ENCODE data around the gene MOSPD2.

Gene MOSPD2

DNA sequence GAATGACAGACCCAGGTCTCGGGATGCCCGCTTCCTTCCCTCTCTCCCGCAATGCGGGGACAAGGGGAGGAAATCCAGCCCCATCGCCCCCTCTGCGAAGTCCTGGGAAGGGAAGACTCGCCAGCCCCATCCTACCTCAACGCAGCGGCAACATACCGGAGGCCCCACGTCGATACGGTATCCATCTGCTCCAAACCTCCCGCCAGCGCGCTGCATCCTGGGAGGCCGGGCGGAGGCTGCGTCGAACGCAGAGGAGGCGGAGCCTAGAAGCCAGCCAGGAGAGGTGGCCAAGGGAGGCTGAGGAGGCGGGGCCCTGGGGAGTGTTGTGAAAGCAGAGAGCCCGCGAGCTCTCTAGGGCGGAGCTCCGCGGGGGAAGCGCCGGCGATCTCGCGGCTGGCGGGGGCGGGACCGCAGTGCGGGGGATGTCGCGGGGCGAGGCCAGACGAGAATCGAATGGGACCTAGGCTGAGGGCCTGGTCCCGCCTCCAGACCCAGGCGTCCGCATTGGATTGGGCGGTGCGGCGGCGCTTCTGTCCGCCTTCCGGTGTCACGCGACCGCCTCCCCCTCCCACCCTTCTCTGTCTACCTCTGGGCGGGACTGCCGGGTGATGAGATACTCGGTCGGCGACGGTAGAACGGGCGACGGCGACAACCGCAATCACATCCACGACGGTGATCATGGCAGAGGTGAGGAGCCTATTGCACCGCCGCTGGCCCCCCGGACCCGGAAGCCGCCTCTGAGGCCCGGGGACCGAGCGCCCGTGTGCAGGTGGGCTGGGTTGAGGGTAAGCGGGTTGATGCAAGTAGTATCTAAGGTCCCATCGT, at the start of gene MOSPD2, which contains the start of gene FANCB:
MOSPD2 (plus strand) TSS at position 571 of the 825 bp plus-strand sequence; CDS start at position 679, 108 bp downstream.
FANCB (minus strand) TSS at position 219 of the 825 bp plus-strand sequence. CDS start 7,559 bp downstream, outside the sequence.
- peak; percentile 93 for DNase-seq

DNA sequence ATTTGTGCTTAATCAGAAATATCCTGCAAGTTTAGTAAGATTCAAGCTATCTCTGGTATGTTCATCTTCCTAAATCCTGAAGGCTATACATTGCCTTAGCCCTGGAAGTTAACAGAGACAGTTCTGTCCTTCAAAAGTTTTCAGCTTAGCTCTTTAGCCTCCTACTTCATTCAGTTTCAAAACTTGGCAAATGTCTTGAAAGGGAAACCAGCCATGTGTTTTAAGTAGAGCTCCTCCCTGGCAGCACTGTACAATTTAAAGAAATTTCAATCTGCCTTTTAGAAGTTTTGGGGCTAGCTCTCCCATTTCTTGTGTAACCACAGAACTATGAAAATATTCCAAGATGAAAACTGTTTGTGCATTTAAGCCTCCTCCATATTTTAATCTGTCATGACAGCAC, 47.4 kb upstream of the MOSPD2 start:
- DNase-seq, result no peak

DNA sequence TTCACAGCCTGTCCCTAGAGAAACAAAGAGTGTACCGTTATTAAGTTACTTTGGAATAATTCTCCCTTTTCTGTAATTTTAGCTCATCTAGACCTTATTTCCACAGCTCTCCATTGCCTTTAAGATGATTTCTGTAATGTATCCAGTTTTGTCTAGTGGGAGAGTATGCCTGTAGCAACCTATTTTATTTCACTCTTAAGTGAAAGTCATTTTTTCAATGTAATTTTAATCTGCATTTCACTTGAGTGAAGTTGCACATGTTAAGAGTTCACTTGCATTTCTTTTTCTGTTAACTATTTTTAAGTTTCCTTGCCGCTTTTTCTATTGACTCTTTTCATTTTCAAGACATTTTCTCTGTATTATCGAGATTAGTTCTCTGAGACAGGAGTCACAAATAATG, 46.9 kb upstream of the MOSPD2 start:
- DNase-seq, result no peak

DNA sequence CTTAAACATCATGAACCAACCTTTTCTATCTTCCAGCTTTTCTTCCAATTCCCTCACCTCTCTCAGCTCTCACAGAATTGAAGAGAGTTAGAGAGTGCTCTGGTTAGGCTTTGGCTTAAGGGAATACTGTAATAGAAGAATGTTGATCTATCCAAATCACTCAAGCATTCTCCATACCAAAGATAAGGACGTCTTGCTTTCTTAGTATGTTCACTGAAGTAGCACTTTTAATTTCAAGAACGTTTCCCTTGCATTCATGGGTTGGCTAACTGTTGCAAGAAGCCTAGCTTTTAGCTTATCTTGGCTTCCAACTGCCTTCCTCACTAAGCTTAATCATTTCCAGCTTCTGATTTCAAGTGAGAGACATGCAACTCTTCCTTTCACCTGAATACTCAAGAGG, 43.6 kb upstream of the MOSPD2 start:
- no peak for DNase-seq

DNA sequence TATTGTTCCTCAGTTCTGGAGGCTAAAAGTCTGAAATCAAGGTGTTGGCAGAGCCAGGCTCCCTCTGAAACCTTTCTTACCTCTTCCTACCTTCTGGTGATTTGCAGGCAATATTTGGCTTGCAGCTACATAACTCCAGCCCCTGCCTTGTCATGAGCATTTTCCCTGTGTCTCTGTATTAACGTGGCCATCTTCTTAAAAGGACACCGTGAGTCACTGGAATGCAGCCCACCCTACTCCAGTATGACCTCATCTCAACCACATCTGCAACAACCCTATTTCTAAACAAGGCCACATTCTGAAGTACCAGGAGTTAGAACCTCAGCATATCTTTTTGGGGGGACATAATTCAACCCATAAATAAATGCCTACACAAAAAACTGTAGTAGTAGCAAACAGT, 41.1 kb upstream of the MOSPD2 start:
- no peak for DNase-seq

DNA sequence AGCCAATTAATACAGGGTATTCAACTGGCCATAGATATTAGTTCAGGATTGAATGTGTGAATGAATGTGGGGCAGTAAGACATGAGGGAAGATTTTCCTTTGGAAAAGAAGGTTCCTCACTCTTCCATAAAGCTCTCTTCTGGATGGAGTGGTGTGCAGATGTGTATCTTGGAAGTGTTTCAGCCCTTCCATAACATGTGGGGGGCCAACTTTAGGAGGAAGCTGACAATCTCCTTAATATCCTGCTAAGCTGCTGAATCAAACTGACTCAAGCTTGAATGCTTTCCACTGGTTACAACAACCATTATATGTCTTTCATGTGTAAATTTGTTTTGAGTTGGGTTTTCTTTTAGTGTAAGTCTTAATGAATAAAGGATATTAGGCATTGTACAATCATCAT, 40.6 kb upstream of the MOSPD2 start:
- DNase-seq, result no peak

DNA sequence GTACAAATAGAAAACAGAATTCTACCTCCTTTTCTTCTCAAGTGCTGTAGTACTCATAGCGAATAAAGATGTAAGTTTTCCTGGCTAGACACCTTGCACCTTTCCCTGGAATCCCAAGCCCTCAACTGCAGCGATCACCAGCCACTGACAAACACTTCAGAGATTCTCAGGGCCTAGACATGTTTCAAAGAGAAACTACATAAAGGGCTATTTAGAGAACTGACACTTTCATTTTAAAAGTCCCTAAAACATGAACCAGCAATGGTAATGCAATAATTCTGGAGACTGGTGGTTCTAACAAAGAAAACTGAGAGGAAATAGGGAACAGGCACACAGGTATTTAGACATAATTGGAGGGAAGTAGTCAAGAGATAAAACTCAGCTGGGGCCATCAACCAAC, 36.1 kb upstream of the MOSPD2 start:
- DNase-seq, result no peak

DNA sequence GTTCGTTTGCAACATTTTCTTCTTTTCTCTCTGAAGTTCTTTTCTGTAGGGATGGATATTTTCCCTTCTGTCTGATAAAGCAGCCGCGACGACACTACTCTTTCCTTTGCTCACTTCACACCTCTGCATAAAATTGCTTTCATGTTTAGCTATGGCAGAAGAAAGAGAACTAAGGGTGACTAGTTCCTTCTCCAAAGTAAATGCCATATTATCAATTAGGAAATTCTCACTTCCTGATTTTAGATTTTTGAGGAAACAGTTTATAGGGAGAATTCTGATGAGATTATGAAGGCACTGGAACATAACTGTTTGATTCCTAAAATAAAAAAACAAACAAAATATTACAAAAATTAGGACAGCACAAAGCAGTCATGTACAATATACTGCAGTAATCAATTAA, 29.6 kb upstream of the MOSPD2 start:
- DNase-seq, result no peak

DNA sequence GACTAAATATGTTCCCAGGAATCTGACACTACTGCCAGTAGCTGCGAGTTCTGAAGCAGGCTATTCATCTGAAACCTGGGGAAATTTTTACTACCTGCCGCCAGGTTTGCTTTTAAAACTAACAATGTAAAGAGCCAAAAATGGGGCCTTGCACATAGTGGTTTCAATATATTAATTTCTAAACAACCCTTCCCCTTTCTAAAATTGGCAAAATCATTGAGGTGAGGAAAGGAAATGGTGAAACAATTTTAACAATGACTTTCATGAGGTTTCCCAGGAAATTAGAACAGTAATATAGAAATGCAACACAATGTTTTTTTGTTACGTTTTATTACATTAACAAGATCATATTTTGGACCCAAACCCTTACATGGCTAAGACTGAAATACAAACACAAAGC, 21.7 kb upstream of the MOSPD2 start:
- no peak for DNase-seq

DNA sequence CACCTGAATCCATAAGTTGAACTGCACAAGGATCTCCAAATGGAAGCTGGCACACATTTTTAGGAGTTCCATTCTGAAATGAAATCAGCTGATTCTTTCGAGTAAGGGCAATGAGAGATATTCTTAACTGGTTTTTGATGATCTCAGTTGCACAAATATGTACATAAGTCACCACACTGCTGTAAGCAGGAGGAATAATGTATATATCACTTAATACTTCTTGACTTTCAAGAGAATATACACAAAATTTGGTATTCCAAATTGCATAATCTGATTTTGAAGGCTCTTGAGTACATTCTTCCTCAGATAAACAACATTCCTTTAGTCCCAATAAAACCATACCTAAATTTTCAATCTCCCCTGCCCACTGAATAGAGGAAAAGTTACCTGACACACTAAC, 8.6 kb upstream of the MOSPD2 start:
- DNase-seq, result no peak

DNA sequence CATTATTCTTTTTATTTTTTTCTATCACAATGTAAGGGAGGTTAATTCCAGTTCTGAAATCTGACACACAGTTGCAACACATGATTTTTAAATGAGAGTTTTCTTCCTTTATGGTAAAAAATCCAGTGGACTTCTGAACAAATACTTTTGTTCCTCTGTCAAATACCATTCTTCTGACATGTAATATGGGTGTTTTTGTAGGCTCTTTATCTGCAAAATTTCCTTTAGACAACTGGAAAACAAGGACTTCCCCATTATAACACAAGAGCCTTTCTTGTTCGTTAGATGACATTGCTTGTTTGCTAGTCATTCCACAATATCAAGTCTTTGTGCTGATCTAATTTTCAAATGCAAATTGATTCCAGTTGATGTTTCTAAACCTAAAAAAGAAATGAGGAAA, 8.0 kb upstream of the MOSPD2 start:
- DNase-seq, result no peak

DNA sequence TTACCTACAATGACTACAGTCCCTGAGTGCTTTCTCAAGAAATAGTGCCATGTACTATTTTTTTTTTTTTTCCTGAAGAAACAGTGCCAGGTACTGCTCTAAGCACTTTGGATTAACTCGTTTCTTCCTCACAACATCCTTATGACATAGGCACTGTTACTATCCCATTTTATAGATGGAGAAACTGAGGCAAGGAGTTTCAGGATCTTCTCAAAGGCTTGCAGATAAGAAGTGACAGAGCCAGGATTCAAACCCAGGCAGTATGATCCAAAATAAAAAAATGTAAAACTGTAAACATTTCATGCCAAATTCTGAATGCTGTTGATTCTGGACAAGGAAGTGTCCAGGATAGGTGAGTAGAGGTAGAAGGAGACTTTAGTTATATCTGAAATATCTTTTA, 1.5 kb upstream of the MOSPD2 start:
- no peak for DNase-seq

DNA sequence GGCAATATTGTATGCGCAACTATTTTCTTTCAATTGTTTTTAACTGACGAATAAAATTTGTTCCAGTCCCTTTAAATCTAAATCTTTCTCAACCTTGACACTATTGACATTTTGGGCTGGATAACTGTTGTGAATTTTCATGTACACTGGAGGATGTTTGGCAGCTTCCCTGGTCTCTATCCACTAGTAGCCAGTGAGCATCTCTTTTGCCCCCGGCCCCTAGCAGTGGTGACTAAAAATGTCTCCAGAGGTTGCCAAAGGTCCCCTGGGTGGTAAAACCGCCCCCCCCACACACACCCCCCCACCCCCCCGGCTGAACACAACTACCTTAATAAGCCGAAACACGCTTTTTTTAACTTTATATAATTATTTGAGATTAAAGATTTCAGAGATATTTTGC, 866 bp upstream of the MOSPD2 start:
- no peak for DNase-seq

DNA sequence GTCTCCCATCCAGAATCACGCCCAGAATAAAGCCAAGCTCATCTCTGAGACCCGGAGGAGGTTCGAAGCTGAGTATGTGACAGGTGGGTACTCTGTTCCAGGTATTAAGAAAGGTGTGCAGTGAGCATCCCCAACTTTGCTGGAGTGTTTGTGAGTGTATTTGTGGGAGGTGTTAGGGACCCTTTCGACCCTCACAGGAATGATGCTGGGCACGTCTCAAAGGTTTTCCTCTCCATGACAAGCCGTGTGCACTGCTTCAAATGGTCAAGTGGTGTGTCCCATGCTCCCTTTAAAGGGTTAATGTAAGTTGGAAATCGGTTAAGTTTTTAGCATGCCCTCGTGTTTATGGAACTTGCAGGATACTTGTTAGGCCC, 442 bp downstream of the MOSPD2 start:
- DNase-seq, result no peak

DNA sequence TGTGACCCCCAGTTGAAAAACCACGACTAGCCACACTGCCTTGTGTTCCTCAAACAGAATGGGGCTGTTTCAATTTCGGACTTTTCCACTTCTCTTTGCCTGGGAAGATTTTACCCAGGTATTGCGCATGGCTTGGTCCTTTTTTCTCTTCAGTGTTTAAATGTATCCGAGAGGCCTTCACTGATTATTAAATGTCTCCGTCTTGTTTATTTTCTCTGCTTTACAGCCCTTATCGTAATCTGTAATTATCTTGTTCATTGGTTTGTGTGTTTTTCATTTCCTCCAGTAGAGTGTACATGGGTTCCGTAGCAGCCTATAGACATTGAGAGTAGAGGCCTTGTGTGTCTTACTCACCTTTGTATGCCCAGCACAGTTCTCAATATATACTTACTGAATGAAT, 2.4 kb downstream of the MOSPD2 start:
- DNase-seq, result no peak

DNA sequence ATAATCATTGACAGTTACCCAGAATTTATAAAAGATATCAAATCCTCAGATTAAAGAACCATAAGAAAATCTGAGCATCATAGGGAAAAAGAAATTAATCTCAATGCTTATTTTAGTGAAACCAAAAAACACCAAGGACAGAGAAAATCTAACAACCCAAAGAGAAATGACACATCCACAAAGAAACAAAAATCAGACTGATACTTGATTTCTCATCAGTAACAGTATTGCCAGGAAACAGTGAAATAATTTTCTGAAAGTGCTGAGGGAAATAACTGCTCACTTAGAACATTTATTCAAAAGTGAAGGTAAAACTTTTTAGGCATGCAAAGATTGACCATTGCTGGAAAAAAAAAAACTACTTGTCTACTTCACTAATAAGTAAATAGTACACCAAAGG, 10.6 kb downstream of the MOSPD2 start:
- DNase-seq, result no peak

DNA sequence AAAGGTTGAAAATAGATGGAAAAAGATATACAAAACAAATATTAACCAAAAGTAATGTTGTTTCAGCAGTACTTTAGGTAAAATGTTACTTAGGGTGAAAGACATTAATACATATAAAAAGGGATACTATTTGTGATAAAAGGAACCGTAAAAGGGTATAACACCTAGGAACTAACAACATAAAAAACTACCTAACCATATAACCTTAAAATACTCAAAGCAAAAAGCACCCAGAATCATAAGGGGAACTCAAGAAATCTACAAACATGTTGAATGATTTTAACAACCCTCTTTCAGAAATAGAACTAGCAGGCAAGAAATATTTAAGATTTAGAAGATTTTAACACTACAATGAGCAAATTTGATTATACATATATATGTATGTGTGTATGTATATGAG, 11.5 kb downstream of the MOSPD2 start:
- DNase-seq, result no peak

DNA sequence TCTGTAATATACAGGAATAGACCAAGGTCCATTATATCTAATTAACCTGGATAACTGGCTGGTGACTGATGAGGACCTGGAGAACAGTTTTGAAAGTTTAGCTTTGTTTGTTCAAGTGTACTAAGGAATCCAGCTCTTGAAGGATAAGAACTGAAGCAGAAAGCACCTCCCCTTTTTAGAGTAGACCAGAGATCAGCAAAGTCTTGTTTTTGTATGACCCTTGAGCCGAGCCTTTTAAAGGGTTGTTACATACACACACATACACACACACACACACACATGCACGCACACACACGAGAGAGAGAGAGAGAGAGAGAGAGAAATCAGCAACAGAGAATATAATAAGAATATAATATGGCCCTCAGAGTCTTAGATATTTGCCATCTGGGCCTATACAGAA, 13.0 kb downstream of the MOSPD2 start:
- no peak for DNase-seq

DNA sequence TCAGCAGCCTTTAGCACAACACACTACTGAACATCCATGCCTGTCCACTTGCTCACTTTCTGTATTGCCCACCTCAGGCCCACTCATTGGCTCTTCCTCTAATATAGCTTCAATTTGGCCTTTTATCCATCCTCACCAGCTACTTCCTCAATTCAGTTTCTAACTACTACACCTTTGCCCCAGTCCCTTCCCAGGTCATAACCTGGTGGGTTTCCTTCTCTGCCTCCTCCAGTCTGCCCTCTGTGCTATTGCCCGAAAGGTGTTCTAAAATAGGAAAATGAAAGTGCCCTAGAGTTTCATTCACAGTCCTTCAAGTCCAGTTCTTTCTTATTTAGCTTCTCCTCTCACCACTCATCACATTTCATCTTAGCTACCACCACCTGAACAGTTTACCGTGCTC, 23.1 kb downstream of the MOSPD2 start:
- DNase-seq, result no peak

DNA sequence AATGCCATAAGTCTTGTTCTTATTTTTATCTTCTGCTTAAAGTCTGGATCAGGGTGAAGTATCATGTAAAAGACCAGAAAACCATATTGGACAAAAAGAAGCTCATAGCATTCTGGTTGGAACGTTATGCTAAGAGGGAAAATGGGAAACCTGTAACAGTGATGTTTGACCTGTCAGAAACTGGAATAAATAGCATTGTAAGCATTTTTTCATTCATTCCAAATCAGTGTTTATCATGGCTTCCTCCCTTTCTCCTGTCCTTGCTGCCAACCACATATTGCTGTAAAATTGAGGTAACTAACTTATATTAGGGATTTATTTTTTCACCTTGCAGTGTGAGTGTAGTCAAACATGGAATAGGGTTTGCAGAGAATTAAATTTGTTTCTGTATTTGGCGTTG, 23.8 kb downstream of the MOSPD2 start:
- DNase-seq, result no peak

DNA sequence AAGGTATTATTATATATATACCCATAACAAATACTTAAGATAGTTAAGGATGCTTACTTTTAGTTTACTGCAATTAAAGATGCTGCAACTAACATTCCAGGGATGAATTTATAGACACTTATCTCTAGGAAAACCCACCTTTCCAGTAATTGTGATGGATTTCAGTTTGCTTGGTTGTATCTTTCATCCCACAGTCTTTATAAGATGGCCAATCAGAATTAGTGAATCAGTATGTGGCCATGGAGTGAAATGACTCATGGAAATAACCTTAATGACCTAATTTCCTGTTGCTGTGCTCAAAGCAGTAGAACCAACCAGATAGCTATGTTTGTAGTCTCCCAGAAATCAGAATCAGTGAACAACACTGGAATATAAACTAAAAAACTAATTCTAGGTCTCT, 26.4 kb downstream of the MOSPD2 start:
- DNase-seq, result no peak

DNA sequence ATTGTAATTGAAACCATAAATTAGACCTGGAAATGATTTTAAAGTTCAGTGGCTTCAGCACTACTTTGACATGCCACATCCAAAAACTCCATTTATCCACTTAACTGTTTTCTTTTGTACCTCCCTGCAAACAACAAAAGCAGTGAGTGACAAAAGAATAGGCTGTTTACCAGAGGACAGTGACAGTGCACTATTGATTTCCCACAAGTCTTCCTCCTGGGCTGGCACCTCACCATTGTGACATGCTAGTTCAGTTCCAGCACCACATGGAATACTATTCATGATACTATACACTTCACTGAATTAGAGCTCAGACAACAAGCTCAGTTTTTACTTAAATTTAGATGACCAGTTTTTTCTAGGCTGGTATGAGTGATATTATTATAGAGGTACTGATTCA, 29.3 kb downstream of the MOSPD2 start:
- DNase-seq, result no peak

DNA sequence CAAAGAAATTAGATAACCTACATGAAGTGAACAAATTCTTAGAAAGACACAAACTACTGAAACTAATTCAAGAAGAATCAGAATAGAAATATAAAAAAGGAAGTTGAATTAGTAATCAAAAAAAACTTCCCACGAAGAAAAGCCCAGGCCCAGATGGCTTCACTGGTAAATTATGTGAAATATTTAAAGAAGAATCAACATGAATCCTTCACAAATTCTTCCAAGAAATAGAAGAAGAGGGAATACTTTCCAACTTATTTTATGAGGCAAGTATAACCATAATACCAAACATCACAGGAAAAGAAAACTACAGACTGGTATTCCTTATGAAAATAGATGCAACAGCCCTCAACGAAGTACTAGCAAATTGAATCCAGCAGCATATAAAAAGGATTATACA, 30.7 kb downstream of the MOSPD2 start:
- no peak for DNase-seq

DNA sequence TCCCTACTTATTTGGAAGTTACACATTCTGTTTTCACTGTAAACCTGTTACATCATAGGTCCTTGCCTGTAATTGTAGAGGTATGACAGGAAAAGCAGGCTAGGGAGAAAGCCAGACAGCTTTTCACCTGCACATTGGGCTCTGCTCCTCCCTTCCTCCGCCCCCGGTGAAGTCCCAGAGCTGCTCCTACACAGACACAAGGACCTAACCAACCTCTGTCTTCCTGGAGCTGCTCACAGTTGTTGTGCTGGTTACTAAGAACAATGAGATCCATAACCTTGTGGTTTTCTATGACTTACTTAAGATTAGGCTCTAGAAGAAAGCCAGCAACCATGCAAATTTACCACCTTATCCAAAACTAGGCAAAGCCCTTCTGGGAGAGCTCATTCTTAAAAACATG, 40.0 kb downstream of the MOSPD2 start:
- no peak for DNase-seq

DNA sequence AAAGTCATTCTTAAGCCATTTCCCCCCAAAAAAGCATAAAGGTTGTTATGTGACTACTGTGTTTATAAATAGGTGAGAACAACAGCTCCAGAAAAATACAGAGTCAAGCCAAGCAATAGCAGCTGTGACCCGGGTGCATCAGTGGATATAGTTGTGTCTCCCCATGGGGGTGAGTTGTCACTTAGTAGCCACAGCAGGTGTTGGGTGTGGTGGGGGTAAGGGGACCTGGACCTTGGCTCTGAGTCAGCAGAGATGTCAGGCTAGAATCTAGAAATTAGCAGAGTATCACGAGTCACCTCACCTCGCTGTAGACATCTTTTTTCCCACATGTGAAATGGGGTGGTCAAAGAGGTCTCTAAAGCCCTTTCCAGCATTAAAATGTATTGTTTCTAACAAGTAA, 42.4 kb downstream of the MOSPD2 start:
- DNase-seq, result no peak
